Measurements from ENCODE around the gene ARID4A.

ARID4A gene

GRCh38 chr14:58408681-58409215 lies 110.4 kb downstream of the ARID4A start:
- ATAC-seq: no peak
- no peak for TF ChIP-seq TSHZ2 (CRISPR knock-in tag; IDR thresholded peaks at IDR 0.05)
- no peak for TF ChIP-seq CSDC2 (CRISPR knock-in tag; IDR thresholded peaks at IDR 0.05)
- no peak for TF ChIP-seq ZFP3 (CRISPR knock-in tag; IDR thresholded peaks at IDR 0.05)
- TF ChIP-seq PPARA (CRISPR knock-in tag; IDR thresholded peaks at IDR 0.05; ENCODE audit: borderline replicate concordance): no peak
- no peak for TF ChIP-seq BACH2 (CRISPR knock-in tag; IDR thresholded peaks at IDR 0.05; ENCODE audit: borderline replicate concordance)
- TF ChIP-seq ZC3H10 (CRISPR knock-in tag; IDR thresholded peaks at IDR 0.05): no peak
- TF ChIP-seq ISL1 (CRISPR knock-in tag; IDR thresholded peaks at IDR 0.05): no peak
- TF ChIP-seq ARNTL (CRISPR knock-in tag; IDR thresholded peaks at IDR 0.05; ENCODE audit: borderline replicate concordance, low read depth): no peak
- TF ChIP-seq ZNF70 (CRISPR knock-in tag; IDR thresholded peaks at IDR 0.05): no peak
- TF ChIP-seq PATZ1 (CRISPR knock-in tag; IDR thresholded peaks at IDR 0.05; ENCODE audit: borderline replicate concordance): no peak
- TF ChIP-seq RARB (CRISPR knock-in tag; IDR thresholded peaks at IDR 0.05): no peak

- ATAC-seq: no peak
- TF ChIP-seq CREB5 (CRISPR knock-in tag; IDR thresholded peaks at IDR 0.05; ENCODE audit: low read depth) (no peak), BACH2 (CRISPR knock-in tag; IDR thresholded peaks at IDR 0.05; ENCODE audit: borderline replicate concordance) (no peak), CSRNP3 (CRISPR knock-in tag; IDR thresholded peaks at IDR 0.05) (no peak), CSDC2 (CRISPR knock-in tag; IDR thresholded peaks at IDR 0.05) (no peak), PATZ1 (CRISPR knock-in tag; IDR thresholded peaks at IDR 0.05; ENCODE audit: borderline replicate concordance) (no peak), TSHZ2 (CRISPR knock-in tag; IDR thresholded peaks at IDR 0.05) (no peak), RARB (CRISPR knock-in tag; IDR thresholded peaks at IDR 0.05) (no peak), ISL1 (CRISPR knock-in tag; IDR thresholded peaks at IDR 0.05) (no peak), ZFP3 (CRISPR knock-in tag; IDR thresholded peaks at IDR 0.05) (no peak), POU6F1 (CRISPR knock-in tag; IDR thresholded peaks at IDR 0.05; ENCODE audit: borderline replicate concordance, low read depth) (no peak), ZNF8 (CRISPR knock-in tag; IDR thresholded peaks at IDR 0.05) (no peak), GLIS3 (CRISPR knock-in tag; IDR thresholded peaks at IDR 0.05) (no peak), ARNTL (CRISPR knock-in tag; IDR thresholded peaks at IDR 0.05; ENCODE audit: borderline replicate concordance, low read depth) (no peak), PPARA (CRISPR knock-in tag; IDR thresholded peaks at IDR 0.05; ENCODE audit: borderline replicate concordance) (no peak), ZFP30 (CRISPR knock-in tag; IDR thresholded peaks at IDR 0.05) (no peak), SNAI2 (CRISPR knock-in tag; IDR thresholded peaks at IDR 0.05) (no peak), TOX (CRISPR knock-in tag; IDR thresholded peaks at IDR 0.05; ENCODE audit: borderline replicate concordance) (no peak)
Measured at GRCh38 chr14:58414845-58415244, 116.5 kb downstream of the ARID4A start.
